ENCODE results near the gene HOXD11. TPM values are rescaled to one million over a fixed set of nuclear protein-coding genes. Genes with fewer than 3 reads are reported as not detected.

HOXD11 gene
- total RNA-seq, 1 donor from 2014 or later, result 1.1 TPM

DNA sequence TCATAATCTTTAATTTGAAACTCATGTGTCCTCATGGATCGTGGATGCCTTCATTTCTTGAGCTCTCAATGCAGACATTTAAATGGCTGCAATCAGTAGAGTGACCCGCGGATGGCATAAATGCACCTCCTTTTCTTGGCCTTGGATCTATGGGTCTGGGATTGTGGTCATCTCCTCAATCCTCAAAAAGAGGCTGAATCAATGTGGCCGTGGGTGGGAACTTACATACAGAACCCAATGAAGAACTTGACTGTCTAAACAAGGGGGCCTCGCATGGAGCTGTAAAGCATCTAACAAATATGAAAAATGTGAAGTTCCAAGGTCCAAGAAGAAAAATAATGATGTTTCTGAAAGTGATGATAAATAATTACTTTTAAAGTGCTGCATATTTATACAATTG is 11.7 kb upstream of the HOXD11 start:
- no peaks in the 10 kb centered on the region for H3K36me3 Mint-ChIP-seq
- no peak for TF ChIP-seq CTCF (conservative IDR thresholded peaks at IDR 0.05)
- DNase-seq (ENCODE audit: extremely low spot score, unreplicated experiment), result no peak
- H3K27ac Mint-ChIP-seq, result no peak overlapping the region
- no peak overlapping the region for H3K4me3 Mint-ChIP-seq
- H3K27me3 Mint-ChIP-seq, result peaks cover 91% of the 10 kb centered on the region
- no peaks in the 10 kb centered on the region for H3K9me3 Mint-ChIP-seq
- peaks cover 12% of the 10 kb centered on the region for H3K4me1 Mint-ChIP-seq (ENCODE audit: unreplicated experiment)

- H3K4me1 Mint-ChIP-seq (ENCODE audit: unreplicated experiment), result peaks cover 12% of the 10 kb centered on the region
- H3K36me3 Mint-ChIP-seq, result no peaks in the 10 kb centered on the region
- H3K4me3 Mint-ChIP-seq, result peak overlapping the region; percentile 86
- no peak for TF ChIP-seq CTCF (conservative IDR thresholded peaks at IDR 0.05)
- H3K9me3 Mint-ChIP-seq, result no peaks in the 10 kb centered on the region
- H3K27ac Mint-ChIP-seq, result no peak overlapping the region
- peaks cover 91% of the 10 kb centered on the region for H3K27me3 Mint-ChIP-seq
- no peak for DNase-seq (ENCODE audit: extremely low spot score, unreplicated experiment)
Observed at GRCh38 chr2:176096243-176096985, 10.7 kb upstream of the HOXD11 start.

GRCh38 chr2:176096986-176097819 is 9.9 kb upstream of the HOXD11 start:
- no peaks in the 10 kb centered on the region for H3K9me3 Mint-ChIP-seq
- H3K27ac Mint-ChIP-seq, result peak overlapping the region; percentile 1
- H3K4me3 Mint-ChIP-seq, result peak overlapping the region; percentile 86
- peak; percentile 85 for DNase-seq (ENCODE audit: extremely low spot score, unreplicated experiment)
- peaks cover 4% of the 10 kb centered on the region for H3K4me1 Mint-ChIP-seq (ENCODE audit: unreplicated experiment)
- TF ChIP-seq CTCF (conservative IDR thresholded peaks at IDR 0.05), result peak; percentile 91
- H3K27me3 Mint-ChIP-seq, result peaks cover 91% of the 10 kb centered on the region
- no peaks in the 10 kb centered on the region for H3K36me3 Mint-ChIP-seq

- no peak for TF ChIP-seq CTCF (conservative IDR thresholded peaks at IDR 0.05)
- DNase-seq (ENCODE audit: extremely low spot score, unreplicated experiment), result peak; percentile 43
- Mint-ChIP-seq H3K27me3 (peaks cover 97% of the 10 kb centered on the region), H3K27ac (peak overlapping the region; percentile 1), H3K4me1 (ENCODE audit: unreplicated experiment) (peaks cover 4% of the 10 kb centered on the region), H3K36me3 (no peaks in the 10 kb centered on the region), H3K9me3 (no peaks in the 10 kb centered on the region), H3K4me3 (peak overlapping the region; percentile 86)
Observed at GRCh38 chr2:176097820-176098365, 9.2 kb upstream of the HOXD11 start.

GRCh38 chr2:176098366-176099158 is 8.5 kb upstream of the HOXD11 start:
- Mint-ChIP-seq H3K27ac (no peak overlapping the region), H3K27me3 (peaks cover 98% of the 10 kb centered on the region), H3K4me1 (ENCODE audit: unreplicated experiment) (peaks cover 4% of the 10 kb centered on the region), H3K36me3 (no peaks in the 10 kb centered on the region), H3K9me3 (no peaks in the 10 kb centered on the region), H3K4me3 (peak overlapping the region; percentile 86)
- TF ChIP-seq CTCF (conservative IDR thresholded peaks at IDR 0.05), result no peak
- DNase-seq (ENCODE audit: extremely low spot score, unreplicated experiment), result peak; percentile 70
